NCI-H82 treated with DMSO at 0.1 percent for 48 hours (cell line): ENCODE results near the gene RPRM.
"Not testable (repeated sequence)": the region's sequence is repeated elsewhere in the genome, so short reads cannot be mapped to it uniquely, and the experiment has no call there.

Experiments
- DNase-seq: peaks from one replicate; lab custom pipeline; 2025; ENCODE audit not compliant: unreplicated experiment; lab: John Stamatoyannopoulos, UW

Gene RPRM

DNA sequence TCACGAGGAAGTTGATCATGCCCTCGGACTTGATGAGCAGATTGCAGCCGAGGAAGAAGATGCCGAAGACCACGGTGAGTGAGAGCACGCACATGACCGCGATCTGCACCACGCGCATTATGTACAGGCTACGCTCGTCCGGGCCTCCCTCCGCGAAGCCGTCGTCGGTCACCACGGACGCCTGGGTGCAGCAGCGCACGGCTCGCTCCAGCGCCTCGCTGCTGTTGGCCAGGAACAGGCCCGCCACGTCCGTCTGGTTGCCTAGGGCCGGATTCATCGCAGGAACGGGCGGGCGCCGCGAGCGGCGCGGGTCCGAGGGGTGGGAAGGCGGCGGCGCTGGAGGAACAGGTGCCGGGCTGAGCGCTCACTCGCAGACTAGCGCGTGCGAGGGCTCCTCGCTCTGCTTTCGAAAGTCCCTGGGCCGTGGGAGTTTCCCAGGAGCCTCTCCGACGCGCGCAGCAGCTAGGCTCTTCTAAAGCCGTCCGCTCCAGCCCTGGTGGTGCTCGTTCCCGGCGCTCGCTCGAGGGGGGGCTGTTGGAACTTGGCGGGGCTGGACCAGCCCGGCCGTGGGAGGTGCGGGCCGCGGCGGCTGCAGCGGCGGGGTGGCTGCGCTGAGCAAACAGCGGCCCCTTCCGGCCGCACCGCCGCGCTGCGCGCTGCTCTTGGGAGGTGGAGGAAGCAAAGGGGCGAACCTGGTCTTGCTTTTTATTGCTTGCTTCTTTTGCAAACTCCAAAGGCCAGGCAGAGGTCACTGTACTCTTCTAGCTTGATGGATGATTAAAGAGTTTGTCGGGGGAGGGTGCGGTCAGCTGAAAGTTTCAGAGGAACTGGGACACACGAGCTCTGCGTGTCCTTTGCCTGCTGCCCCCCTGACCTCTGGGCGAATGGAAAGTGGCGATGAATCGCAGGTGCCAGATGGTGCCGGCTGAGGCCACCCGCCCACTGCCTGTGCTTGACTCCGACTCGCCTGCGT lies at the start of gene RPRM:
RPRM (minus strand) TSS at position 474 of the 973 bp plus-strand sequence; CDS start at position 277, 197 bp downstream.
- peak; percentile 71 for DNase-seq

- peak; percentile 42 for DNase-seq
Measured at GRCh38 chr2:153519257-153519875, 40.8 kb upstream of the RPRM start.

- no peak for DNase-seq
Measured at GRCh38 chr2:153512331-153512730, 33.8 kb upstream of the RPRM start.

GRCh38 chr2:153510996-153511395 lies 32.4 kb upstream of the RPRM start:
- DNase-seq = no peak

GRCh38 chr2:153509133-153509532 lies 30.6 kb upstream of the RPRM start:
- no peak for DNase-seq

DNA sequence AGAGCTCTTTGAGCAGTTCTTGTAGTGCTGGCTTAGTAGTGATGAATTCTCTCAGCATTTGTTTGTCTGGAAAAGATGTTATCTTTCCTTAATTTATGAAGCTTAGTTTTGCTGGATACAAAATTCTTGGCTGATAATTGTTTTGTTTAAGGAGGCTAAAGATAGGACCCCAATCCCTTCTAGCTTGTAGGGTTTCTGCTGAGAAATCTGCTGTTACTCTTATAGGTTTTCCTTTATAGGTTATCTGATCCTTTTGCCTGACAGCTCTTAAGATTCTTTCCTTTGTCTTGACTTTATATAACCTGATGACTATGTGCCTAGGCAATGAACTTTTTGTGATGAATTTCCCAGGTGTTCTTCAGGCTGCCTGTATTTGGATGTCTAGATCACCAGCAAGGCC lies 27.9 kb upstream of the RPRM start:
- DNase-seq = not testable (repeated sequence)

GRCh38 chr2:153499439-153499838 lies 20.9 kb upstream of the RPRM start:
- no peak for DNase-seq

DNA sequence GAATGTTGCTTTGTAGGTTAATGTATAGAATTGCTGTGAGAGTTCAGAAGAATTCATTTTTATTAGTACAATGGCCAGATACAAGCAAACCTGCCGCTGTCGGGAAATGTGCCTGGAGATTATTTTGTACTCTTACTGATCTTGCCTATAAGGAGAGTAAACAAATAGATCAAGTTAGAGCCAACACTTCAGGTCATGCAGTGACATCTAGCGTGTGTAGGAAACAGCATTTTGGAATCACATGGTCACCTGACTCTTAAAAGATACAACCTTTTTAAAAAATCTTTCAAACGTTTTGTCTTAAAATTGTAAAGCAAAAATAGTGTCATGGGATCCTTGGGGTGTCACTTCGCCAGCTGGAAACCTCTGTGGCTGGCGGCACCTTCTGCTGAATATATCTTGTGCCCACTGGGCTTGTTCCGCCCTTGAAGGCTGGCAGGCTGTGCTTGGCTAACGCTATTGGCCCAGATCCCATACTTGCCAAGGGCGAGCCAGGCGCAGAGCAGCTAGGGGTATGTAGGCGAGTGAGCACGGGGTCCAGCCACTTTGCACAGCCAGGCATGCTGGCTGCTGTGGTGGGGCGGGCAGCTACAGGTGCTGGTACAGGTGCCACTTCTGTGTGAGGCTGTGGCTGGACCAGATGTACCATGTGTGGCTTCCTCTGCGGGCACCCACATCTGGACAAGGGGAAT lies 19.5 kb upstream of the RPRM start:
- no peak for DNase-seq

- DNase-seq = no peak
Measured at GRCh38 chr2:153495725-153496124, 17.2 kb upstream of the RPRM start.

GRCh38 chr2:153488072-153488471 lies 9.5 kb upstream of the RPRM start:
- no peak for DNase-seq

GRCh38 chr2:153487448-153487847 lies 8.9 kb upstream of the RPRM start:
- no peak for DNase-seq

DNA sequence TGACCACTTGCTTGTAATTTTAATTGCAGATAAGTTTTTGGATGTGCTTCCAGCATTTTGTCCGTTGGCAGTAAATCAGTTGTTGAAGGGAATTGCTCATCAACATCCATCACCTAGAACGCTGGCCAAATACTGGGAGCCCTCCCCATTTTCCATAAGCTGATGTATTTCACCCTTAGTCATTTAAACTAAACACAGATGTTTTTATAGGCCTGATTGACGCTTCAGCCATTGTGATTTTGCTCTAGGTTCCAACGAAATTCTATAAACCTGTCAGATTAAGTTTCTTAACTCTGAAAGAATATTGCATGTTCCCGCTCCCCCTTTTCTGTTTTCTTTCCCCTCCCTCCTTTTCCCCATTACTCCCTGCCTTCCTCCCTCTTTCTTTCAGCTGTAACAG lies 1.0 kb upstream of the RPRM start:
- no peak for DNase-seq

DNA sequence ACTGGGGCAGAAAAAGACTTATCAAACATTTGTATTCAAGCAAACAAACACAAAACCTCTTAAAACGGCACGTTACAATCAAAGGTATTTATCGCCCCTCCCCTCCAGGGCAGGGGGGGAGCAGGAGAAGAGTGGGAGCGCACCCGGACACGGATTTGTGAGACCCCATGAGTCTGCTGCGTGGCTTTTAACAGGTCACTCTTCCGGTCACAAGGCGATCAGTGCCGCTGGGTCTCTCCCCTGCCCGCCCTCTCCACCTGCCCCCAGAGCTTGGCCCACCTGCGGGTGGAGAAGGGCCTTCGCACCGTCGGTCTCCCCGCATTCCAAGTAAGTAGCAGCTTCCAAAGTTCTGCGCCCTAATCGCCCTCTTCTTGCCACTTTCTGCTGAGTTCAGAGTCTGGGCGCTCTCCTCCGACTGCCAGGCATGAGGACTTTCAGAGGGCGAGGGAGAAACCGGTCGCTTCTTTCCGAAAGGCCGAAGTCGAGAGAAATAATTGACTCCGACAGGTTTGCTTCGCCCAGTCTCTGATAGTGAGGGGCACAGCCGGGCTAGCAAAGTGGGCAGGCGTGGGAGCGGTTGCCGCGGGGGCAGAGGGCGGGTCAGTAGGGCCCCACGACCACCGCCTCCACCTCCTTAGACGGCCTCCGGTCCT lies 800 bp downstream of the RPRM start:
- no peak for DNase-seq

DNA sequence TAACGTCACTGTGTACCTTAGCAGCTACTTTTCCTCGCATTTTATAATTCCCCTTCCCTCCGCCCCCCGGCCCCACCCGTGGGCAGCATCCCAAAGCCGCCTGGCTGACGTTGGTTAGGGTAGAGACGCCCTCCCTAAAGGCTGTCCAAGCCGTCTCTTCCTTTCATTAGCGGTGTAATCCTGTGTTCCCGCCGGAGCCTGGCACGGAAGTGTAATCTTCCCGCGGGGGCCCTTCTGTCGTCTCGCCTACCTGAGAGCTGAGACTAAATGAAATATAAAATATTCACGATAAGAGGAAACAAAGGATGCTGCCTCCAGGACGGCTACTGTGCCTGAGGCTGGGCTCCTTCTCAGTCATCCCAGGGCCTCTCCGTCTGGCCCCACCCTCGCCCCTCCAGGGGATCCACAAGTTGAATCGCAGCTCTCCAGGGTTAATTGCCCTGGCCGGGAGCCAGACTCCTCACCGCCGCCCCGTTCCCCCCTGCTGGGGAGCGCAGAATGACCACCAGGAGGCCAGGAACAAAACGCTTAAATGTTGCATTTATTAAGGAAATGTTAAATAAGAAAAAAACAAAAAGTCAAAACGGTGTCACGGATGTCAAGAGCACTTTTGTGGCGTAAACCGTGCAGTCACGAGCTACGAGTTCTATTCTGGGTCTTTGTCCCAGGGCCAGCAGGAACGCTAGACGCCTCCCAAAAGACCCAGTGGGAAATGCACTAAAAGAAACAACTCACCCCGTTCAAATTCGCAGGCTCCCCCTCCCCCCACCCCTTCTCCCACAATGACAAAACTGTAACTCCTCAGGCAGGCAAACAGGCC lies 1.5 kb downstream of the RPRM start:
- peak; percentile 72 for DNase-seq

DNA sequence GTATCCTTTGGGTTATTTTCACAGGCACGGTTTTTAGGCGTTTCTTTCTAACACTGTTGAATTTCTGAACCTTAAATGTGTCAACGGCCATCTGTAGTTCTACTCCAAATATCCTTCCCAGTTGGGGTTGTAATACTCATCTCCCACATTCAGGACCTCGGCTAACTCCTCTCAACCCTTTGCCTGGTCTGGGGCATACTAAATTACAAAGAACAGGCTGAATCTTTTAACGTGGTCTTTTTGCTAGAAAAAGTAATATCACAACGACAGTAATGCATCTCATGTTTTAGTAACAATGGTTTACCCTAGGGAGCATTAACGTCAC lies 2.1 kb downstream of the RPRM start:
- DNase-seq = no peak

GRCh38 chr2:153474876-153475435 lies 3.6 kb downstream of the RPRM start:
- no peak for DNase-seq

GRCh38 chr2:153474407-153474806 lies 4.2 kb downstream of the RPRM start:
- DNase-seq = peak; percentile 98

DNA sequence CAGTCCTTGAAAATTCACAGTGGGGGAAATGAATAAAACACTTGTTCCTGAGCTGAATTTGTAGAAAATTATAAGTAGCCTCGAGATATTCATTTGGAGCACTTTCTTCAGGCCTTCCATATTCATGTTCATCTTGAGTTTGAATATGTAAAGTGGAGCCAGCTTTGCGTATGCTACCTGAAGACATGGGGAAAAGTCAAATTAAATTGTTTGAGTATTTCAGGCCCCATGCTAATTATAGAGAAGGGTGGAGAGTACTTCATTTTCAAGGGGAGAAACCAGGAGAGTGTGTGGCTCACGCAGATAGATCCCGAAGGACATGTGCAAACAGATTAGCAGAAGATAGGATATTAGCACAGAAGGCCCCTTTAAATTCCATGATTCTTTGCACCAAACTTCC lies 7.7 kb downstream of the RPRM start:
- DNase-seq = no peak

DNA sequence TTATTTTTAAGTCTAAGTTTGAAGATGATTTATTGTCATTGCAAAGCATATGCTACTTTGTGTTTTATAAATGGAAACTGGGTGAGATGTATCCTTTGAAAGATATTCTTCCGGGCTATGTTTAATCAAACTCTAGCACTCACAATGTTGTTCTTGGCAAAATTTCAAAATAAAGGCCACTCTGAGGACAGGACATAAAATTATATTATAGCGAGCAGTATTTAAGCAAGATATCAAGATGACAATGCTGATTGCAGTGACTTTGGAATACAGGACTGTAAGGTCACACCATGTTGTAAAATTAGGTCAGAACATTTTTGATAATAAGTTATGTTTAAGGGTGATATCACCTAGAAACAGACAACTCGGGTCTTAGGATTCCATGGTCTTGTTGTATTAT lies 14.2 kb downstream of the RPRM start:
- DNase-seq = no peak

DNA sequence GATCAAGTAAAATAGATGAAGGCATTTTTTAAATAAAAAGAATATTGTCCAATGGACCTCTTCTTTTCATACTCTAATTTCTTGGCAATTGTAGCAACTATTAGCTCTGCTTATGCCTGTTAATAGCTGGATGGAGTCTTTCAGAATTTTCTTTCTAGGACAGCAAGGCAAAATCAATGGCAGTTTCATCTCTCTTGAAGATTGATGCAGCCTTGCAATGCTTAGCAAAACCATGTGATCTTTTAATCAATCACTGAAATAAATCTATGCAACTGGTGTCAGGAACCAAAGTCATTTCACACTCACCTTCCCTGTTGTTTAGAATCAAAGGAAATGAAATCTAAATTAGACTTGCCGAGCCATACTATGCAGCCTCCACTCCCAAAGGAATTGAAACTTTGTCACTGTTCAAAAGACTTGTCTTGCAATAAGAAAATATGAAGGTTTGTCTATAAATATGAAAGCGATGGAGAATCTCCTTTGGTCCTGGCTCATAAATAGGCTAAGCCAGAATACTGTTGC lies 16.2 kb downstream of the RPRM start:
- DNase-seq = no peak
